Measurements from ENCODE around the gene E2F3. TPM values are rescaled to one million over a fixed set of nuclear protein-coding genes. Genes with fewer than 3 reads are reported as not detected.
A peak's percentile ranks its signal among the peaks of the same experiment; 100 is the strongest.

Gene E2F3
- polyA plus RNA-seq, 6 donors from 2014 or later: 0.94 to 3.4 (median 2.6) TPM

- peaks cover 15 to 29% of the 10 kb centered on the region in 2 donors for H3K36me3 Mint-ChIP-seq
- no peaks in the 10 kb centered on the region for H3K9me3 Mint-ChIP-seq
- H3K4me1 Mint-ChIP-seq: peaks cover 22 to 54% (median 34%) of the 10 kb centered on the region in 3 donors
- H3K27ac Mint-ChIP-seq: no peak overlapping the region
- no peak for DNase-seq
- H3K27me3 Mint-ChIP-seq: no peaks in the 10 kb centered on the region
- ATAC-seq (ENCODE audit: low read depth in 2 of 2): no peak
- peak overlapping the region in 2 of 8 donors; percentile 29 to 65 for H3K4me3 Mint-ChIP-seq
These were observed 136.5 kb downstream of the E2F3 start for GRCh38 chr6:20538131-20538662.

- Mint-ChIP-seq H3K4me1 (peaks cover 22 to 54% (median 34%) of the 10 kb centered on the region in 3 donors), H3K4me3 (no peak overlapping the region), H3K27ac (no peak overlapping the region), H3K9me3 (no peaks in the 10 kb centered on the region), H3K27me3 (no peaks in the 10 kb centered on the region), H3K36me3 (peaks cover 15 to 29% of the 10 kb centered on the region in 2 donors)
- DNase-seq (no peak), ATAC-seq (ENCODE audit: low read depth in 2 of 2) (no peak)
These were observed 137.2 kb downstream of the E2F3 start for GRCh38 chr6:20538907-20539306.

- Mint-ChIP-seq H3K9me3 (no peaks in the 10 kb centered on the region), H3K27ac (peak overlapping the region in 2 of 6 donors; percentile 12 to 17), H3K36me3 (peaks cover 15 to 29% of the 10 kb centered on the region in 2 donors), H3K4me3 (no peak overlapping the region), H3K27me3 (no peaks in the 10 kb centered on the region), H3K4me1 (peaks cover 20 to 53% (median 34%) of the 10 kb centered on the region in 3 donors)
- no peak for DNase-seq
- no peak for ATAC-seq (ENCODE audit: low read depth in 2 of 2)
These were observed 137.7 kb downstream of the E2F3 start for GRCh38 chr6:20539387-20539786.

- Mint-ChIP-seq H3K27ac (no peak overlapping the region), H3K27me3 (no peaks in the 10 kb centered on the region), H3K4me3 (no peak overlapping the region), H3K4me1 (peaks cover 16 to 41% (median 32%) of the 10 kb centered on the region in 3 donors), H3K36me3 (peaks cover 15 to 28% of the 10 kb centered on the region in 2 donors), H3K9me3 (peaks cover 0 to 2% (median 0%) of the 10 kb centered on the region in 7 donors)
- ATAC-seq (ENCODE audit: low read depth in 2 of 2) (no peak), DNase-seq (no peak)
These were observed 139.0 kb downstream of the E2F3 start for GRCh38 chr6:20540683-20541082.

- H3K4me3 Mint-ChIP-seq: no peak overlapping the region
- peak overlapping the region in 1 of 6 donors; percentile 28 for H3K27ac Mint-ChIP-seq
- peaks cover 17 to 21% of the 10 kb centered on the region in 2 donors for H3K36me3 Mint-ChIP-seq
- H3K9me3 Mint-ChIP-seq: peaks cover 0 to 2% (median 0%) of the 10 kb centered on the region in 7 donors
- H3K27me3 Mint-ChIP-seq: no peaks in the 10 kb centered on the region
- no peak for DNase-seq
- ATAC-seq (ENCODE audit: low read depth in 2 of 2): no peak
- peaks cover 10 to 34% (median 26%) of the 10 kb centered on the region in 3 donors for H3K4me1 Mint-ChIP-seq
These were observed 139.7 kb downstream of the E2F3 start for GRCh38 chr6:20541382-20541781.

- Mint-ChIP-seq H3K9me3 (peaks cover 0 to 2% (median 0%) of the 10 kb centered on the region in 7 donors), H3K27me3 (no peaks in the 10 kb centered on the region), H3K27ac (no peak overlapping the region), H3K4me3 (no peak overlapping the region), H3K4me1 (peaks cover 4 to 25% (median 22%) of the 10 kb centered on the region in 3 donors), H3K36me3 (peaks cover 8 to 12% of the 10 kb centered on the region in 2 donors)
- DNase-seq (no peak), ATAC-seq (ENCODE audit: low read depth in 2 of 2) (no peak)
These were observed 141.4 kb downstream of the E2F3 start for GRCh38 chr6:20542927-20543602.

Other genes starting within 250 kb of the E2F3 start
- 1 to 10 TPM in 2 of 6 donors, under 1 TPM in 4; 0.14 to 1.4 (median 0.86) TPM for gene MBOAT1, start 189.4 kb upstream of the E2F3 start, polyA plus RNA-seq (ENCODE audit: low read depth in 6 of 6)
- gene CDKAL1, start 132.6 kb downstream of the E2F3 start, polyA plus RNA-seq (ENCODE audit: low read depth in 6 of 6): 10 to 100 TPM; 27.0 to 40.2 (median 33.6) TPM